HG03196 (cell line): ENCODE results near the gene MAMDC4.
"Not testable (repeated sequence)": the region's sequence is repeated elsewhere in the genome, so short reads cannot be mapped to it uniquely, and the experiment has no call there.

Source experiments
- ATAC-seq: cut with Tn5 transposase; IDR thresholded peaks from one replicate; pipeline ENCODE4 v1.9.1; 2021; ENCODE audit not compliant: unreplicated experiment

MAMDC4 gene

DNA sequence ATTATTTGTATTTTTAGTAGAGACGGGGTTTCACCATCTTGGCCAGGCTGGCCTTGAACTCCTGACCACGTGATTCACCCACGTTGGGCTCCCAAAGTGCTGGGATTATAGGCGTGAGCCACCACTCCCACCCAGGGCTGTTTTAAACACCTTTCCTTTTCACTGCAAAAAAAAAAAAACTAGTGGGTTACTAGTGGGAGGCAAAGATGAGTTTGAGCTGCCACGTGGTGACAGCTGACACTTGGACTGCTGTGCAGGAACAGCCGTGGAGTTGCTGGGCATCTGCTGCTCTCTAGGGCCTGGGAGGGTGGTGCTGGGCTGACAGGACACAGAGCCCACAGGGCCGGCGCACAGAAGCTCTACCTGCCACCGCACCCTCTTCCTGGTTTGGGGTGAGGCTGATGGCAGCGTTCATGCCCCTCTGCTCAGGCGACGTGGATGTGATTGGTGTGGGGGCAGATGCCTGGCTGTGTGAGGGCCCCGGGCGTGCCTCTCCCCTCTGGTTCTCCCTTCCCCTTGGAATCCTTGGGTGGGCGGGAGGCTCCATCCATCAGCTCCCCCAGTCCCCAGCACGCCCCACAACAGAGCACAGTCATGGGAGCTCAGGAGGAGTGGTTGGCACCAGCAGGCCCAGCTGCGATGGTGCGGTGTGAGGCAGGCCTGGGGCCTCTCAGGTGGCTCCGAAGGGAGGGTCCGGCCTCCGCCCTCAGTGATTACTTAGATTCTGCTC is 27.5 kb upstream of the MAMDC4 start:
- no peak for ATAC-seq

DNA sequence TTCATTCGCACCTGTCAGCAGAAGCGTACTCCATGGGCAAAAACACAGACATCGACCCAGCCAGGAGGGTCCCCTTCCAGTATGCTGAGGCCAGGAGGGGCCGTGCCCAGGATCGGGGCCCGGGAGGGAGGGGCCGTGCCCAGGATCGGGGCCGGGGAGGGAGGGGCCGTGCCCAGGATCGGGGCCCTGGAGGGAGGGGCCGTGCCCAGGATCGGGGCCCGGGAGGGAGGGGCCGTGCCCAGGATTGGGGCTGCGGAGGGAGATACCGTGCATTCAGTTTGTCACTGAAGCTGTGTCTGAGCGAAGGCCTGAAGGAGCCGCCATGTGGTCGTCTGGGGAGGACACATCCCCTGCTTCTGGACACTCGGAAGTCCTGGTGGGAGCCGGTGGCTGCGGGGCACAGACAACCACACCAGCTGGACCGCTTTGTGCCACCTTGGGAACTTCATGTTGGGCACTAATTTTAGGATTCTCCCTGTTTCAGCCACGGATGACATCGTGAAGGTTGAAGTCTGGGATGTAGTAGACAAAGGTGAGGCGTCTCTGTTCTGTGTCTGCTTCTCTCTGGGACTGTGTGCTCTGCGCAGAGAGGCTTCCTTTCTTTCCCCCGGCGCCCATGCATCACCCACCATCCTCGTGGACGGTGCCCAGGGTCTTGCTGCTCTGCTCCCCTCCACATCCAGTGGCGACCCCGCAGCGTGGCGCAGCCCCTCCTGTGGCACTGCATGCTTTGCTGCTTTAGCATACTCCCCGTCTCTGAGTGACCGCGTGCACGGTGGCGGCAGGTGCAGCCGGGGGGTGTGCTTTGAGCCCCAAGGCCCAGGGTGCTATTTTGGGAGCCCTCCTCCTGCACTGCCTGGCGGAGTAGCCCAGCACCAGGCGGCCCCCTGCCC is 26.6 kb upstream of the MAMDC4 start:
- ATAC-seq = no peak

DNA sequence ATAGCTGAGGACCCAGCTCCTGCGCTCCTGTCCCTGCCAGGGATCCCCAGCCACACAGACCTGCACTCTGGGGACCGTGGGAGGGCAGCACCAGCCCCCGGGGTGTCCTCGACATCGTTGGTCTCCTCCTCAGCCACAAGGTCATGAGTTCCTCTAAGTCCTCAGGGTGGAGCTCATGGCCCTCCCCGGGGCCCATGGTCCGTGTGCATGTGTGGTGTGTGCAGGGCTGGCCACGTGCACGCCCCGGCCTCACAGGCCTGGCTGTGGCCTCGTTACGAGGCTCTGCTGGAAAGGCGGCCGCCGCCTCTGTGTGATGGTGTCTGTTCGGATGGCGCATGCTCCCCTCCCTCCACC is 26.0 kb upstream of the MAMDC4 start:
- no peak for ATAC-seq

DNA sequence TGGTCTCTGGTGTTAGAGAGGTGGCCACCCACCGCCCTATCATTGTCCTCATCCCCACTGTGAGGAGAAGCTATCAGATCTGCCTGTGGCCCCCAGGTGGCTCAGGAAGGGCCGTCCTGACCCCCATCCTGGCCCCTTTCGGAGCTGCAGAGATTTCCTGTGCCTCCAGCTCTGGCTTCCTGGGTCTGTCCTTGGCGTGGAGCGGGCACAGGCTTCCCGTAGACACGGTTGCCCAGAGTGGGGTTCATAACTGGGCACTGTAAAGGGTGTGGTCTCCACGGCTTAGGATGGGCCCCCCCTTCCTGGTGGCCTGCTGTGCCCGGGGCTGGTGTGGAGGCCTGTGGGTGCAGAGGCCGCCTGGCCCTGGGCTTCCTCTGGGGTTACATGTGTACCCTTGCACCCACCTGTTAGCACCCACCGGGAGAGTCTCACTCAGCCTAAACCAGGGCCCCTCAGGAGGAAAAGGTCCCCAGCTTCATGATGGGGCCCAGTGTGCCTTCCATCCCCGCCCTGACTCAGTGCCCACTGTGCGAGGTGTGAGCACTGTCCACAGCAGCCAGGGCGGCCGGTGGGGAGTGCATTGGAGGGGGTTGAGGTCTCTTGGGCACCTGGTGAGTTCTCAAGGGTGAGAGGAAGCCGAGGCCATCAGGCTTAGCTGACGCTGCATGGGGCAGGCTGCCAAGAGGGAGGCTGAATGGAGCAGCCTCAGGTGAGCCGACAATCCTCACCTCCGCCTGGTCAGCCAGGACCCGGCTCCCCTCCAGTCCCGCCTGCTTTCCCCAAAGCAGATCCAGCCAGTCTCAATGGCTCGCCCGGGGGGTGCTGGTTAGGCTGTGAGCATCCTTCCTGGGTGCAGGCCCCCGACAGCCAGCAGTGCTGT is 25.2 kb upstream of the MAMDC4 start:
- no peak for ATAC-seq

DNA sequence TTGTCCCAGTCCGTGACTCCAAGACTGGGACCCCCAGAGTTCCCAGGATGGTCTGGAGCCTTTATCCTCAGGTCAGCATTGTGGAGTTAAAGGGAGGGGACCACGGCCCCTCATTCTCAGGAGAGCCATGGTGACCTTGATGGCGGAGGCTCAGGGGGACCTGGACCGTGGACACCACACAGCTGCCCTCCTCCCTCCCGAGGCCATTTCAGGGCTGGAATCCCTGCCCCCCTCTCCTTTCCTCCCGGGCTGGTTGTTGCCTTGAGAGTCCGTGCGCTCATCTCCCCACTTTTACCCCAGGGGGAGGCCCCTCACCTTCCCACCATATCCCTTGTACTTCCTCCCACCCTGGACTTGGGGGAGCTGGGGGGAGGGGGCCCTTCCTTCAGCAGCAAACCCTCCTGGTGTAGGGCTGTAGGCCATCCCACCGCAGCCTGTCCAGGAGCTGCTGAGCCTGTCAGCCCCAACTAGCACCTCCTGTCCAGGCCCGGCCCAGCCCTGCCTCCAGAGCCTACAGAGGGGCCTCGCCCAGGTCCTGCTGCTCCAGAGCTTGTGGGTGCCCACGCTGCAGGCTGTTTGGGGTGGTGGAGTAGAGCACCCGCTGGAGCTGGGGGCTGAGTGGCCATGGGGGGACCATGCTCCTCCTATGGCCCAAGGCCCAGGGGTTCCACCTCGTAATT is 24.2 kb upstream of the MAMDC4 start:
- no peak for ATAC-seq

DNA sequence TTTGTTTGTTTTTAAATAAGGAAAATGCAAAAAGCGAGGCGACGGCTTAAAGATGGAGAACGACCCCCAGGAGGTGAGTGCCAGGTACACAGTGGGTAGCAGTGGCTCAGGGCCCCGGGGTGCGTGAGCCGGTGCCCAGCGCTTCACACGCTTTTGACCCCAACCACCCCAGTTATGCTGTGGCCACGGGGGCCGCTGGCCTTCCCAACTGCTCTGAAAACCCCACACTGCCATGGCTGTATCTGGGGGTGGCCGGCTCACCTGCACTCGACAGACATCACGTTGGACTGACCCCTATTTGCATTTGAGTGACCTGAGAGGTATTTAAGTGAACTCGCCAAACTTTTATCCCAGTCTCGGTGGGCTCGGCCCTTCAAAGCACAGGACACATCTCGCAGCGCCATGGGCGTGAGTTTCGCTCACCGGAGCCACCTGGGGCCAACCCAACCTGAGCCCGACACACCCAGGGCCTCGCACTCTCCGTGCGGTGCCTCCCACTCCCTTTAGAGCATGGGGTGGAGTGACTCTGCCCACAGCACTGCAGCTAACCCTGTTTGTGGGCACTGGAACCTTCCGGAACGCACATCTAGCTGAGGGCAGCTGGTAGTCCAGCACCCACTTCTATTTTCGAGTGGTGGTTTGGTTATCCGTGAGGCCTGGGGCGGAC is 23.5 kb upstream of the MAMDC4 start:
- ATAC-seq = no peak

DNA sequence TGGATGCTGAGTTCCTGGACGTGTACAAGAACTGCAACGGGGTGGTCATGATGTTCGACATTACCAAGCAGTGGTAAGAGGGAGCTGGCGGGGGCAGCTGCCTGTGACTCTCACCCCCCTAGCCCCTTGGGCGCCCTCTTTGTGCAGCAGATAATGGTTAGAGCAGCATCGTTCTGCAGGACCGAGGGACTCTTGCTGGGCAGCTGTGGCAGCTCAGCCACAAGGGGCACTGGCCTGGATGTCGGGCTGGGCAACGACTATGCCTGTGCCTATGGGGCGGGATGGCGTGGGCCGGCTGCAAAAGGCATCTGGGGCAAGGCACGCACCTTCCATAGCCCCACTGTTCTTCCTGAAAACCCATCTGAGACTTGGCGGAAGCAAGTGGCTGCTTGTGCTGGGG is 22.7 kb upstream of the MAMDC4 start:
- no peak for ATAC-seq

DNA sequence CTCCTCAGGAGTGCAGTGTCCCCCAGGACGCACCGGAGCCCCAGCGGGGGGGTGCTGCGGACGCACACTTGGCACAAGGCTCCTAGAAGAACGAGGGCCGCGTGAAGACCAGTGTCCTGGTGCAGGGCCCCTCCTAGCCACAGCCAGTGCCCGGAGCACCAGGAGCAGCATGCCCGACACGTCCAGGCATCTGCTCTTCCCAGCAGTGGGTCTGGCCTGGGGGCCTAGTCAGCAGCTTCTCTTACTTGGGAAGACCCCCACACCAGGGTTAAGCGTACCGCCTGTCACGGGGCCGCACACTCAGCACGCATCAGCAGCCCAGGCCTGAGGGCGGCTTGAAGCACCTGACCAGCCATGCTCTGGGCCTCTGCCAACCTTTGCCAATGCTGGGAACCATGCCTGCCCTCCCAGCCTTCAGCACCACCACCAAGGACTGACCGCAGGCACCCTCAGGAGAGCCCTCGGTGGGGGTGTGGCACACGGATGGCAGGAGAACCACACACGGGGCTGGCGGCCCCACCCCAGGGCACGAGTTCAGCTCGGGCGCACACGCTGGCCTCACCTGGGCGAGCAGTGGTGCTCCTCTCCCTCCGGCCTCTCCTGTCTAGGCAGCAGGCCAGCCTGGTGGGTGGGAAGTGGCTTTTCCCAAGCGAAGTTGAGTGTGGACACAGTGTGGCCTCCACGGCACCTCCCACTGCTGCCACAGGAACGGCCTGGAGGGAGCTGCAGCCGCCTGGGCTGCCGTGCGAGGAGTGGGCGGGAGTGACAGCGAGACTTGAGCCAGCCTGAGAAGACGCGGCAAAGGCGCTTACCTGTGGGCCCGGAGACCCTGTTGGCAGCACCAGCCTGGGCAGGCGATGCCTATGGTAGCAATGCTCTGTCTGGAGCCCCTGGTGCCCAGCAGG is 21.9 kb upstream of the MAMDC4 start:
- ATAC-seq = no peak

DNA sequence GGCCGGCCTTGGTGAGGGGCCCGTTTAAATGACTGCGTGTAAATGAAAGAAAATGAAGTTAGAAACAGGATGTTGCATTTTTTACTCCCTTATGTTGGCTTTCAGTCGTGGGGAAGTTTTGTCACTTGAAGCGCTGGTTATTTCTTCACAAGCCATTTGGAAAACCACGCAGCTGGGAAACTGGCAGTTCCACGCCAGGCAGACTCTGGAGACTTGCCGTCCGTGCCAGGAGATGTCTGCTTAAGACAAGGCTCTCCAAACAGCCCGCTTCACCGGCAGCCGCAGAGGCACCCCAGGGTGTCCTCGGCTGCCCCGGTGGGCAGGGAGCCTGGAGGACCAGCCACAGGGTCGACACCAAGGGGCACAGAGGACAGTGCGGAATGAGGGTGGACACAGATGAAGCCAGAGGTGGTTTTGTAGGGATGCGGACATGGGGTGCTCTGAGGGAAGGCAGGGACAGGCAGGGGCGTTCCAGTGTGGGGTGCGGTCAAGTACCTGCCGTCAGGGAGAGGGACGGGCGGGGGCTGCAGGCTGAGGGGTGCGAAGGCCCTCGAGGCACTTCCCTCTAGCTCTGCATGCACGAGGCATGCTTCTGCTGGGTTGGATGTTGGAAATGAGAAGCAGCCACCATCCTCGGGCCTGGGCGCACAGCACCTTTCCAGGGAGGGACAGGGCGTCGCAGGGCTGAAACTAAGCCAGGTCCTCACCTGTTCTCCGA is 21.0 kb upstream of the MAMDC4 start:
- ATAC-seq = no peak

DNA sequence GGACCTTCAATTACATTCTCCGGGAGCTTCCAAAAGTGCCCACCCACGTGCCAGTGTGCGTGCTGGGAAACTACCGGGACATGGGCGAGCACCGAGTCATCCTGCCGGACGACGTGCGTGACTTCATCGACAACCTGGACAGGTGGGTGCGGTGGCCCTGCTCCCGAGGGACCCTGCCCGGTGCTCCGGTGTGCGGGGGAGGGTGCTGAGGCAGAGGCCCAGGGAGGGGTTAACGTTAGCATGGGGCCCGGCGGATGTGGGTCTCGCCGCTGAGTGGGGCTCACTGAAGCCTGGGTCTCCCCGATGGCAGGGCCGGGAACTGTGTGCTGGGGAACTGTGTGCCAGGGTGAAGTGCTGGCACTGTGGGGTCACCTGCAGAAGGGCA is 20.4 kb upstream of the MAMDC4 start:
- no peak for ATAC-seq

DNA sequence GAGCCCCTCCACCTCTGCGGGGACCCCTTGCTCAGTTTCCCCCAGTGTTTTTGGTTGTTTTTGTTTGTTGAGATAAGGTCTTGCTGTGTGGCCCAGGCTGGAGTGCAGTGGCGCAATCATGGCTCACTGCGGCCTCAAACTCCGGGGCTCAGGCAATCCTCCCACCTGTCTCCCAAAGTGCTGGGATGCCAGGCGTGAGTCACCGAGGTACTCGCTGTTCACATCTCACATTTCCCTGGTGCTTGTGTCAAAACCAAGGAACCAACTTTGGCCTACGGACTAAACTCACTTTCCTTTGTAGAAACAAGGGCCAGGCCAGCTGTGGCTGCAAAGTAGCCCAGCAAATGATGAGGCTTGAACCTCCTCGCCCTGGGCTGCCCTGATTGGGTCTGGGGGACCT is 19.6 kb upstream of the MAMDC4 start:
- ATAC-seq = no peak

DNA sequence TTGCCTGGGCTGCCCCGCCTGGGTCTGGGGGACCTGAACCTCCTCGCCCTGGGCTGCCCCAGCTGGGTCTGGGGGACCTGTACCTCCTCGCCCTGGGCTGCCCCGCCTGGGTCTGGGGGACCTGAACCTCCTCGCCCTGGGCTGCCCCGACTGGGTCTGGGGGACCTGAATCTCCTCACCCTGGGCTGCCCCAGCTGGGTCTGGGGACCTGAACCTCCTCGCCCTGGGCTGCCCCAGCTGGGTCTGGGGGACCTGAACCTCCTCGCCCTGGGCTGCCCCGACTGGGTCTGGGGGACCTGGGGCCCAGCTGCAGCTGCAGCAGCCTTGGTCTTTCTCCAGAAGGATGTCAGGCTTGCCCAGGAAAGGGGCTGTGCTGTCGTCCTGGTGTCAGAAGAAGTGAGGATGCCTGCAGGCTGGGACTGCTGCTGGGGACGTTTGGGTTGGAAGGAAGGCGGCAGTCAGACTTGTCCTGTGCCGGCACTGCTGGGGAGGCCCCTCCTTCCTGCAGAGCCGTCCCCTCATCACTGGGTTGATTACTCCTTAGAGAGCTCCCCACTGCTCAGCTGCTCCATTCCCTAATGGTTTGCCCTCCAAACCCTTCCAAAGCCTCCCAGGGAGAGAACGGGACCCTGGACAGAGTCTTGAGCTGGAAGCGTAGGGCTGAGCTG is 18.6 kb upstream of the MAMDC4 start:
- not testable (repeated sequence) for ATAC-seq

DNA sequence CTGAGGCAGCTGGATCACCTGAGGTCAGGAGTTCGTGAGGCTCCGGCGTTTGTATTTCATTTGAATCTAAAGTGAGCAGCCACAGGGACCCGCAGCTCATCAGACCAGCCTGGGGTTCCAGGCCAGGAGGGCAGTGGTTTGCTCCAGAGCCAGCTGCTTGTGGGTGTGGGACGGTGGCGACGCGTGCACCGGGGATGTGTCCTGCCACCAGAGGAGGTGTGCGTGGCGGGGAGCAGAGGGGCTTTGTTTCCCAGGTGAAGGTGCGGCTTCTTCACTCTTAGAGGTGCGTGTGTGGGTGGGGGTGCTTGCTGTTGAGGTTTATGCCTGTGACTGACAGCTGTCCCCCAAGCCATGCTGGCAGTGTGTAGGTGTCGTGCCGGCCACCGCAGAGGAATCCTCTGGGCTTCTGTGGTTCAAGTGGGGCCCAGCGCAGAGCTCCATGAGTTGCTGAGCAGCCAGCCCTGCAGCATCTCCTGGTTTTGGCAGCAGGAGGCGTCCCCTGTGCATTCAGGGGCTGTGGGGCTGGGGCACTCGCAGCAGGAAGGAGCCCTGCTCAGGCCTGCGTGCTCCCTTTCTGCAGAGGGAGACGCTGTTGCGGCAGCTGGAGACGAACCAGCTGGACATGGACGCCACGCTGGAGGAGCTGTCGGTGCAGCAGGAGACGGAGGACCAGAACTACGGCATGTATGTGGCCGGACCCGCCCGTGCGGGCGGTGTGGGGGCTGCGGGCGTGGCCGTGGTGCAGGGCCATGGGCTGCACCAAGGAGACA is 16.8 kb upstream of the MAMDC4 start:
- ATAC-seq = no peak

DNA sequence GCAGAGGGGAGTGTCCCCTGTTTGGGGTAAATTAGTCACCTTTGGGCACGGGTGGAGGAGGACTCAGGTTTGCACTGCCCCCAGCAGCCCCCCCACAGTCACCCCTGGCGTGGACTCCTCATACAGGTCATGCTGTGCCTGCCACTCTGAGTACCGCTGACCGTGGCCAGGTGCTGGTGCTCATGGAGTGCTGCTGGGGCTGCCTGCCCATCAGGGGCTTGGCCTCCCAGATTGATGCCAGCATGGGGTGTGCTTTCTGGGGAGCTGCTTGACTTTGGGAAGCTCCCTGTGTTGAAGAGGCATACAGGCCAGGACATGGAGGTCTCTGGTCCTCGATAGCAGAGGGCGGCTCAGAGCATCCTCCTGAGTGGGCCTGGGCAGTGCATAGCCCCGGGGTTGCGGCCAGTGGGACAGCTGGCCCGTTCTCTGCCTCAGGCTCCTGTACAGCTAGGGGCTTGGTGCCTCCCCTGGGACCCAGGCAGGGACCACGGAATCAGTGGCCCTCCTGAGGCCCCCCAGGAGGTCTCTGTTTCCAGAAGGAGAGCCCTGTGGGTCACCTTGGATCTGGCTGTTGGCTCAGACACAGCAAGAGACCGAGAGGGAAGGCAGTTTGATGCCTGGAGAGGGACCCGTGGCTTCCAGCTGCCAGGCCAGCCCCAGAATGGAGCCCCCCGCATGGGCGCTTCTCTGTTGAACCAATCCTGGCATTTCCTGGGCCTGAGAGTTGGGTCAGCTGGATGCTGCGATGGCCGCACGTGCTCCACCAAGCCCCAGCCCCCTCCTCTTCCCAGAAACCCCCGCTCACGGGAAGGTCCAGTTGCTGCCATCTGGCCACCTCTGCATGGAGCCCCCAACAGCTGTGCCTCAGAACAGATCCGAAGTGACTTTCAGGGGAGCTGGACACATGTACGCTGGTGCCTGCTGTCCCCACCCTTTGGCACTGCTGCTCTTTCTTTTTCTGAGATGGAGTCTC is 15.9 kb upstream of the MAMDC4 start:
- ATAC-seq = no peak

DNA sequence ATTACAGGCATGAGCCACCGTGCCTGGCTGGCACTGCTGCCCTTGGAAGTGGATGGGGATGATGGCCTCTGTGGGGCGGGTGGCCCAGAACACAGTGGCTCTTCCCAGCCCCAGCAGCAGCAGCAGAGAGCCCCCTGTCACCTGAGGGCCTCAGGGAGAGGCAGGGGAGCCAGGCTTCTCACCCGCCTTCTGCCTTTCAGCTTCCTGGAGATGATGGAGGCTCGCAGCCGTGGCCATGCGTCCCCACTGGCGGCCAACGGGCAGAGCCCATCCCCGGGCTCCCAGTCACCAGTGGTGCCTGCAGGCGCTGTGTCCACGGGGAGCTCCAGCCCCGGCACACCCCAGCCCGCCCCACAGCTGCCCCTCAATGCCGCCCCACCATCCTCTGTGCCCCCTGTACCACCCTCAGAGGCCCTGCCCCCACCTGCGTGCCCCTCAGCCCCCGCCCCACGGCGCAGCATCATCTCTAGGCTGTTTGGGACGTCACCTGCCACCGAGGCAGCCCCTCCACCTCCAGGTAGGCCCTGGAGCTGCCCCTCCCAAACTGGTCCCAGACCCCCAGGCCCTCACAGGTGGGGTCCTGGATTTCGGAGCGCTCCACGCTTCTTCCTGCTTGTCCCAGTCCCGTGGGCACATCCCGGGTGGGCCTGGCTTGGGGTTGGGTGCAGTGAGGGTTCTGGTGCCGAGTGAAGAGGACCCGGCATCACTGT is 14.8 kb upstream of the MAMDC4 start:
- no peak for ATAC-seq

DNA sequence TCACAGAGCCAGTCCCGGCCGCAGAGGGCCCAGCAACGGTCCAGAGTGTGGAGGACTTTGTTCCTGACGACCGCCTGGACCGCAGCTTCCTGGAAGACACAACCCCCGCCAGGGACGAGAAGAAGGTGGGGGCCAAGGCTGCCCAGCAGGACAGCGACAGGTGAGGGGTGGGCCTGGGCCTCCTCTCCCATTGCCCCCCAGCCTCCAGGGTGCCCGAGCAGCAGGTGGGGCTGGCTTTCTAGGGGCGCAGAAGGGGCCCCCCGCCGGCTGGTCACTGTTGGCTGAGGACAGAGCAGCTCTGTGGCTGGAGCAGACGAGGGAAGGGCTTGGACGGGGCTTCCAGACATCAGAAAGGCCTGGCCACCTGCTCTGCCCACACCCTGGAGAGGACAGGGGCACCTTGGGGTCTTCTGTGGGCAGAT is 14.3 kb upstream of the MAMDC4 start:
- not testable (repeated sequence) for ATAC-seq
